ENCODE data around the gene FOXB1. TPM values are rescaled to one million over a fixed set of nuclear protein-coding genes. Genes with fewer than 3 reads are reported as not detected.

Gene FOXB1
- polyA plus RNA-seq, 1 experiment: not detected

GRCh38 chr15:59965741-59966140, 38.4 kb upstream of the FOXB1 start:
- DNase-seq (ENCODE audit: low read depth, low spot score): no peak
- no peak overlapping the region for H3K4me3 ChIP-seq (ENCODE audit: low read depth, low read length)
- no peak for TF ChIP-seq CTCF (IDR thresholded peaks at IDR 0.05; ENCODE audit: low read depth, low read length)
- ChIA-PET CTCF (no interaction called here), POLR2A (no interaction called here)
- H3K27ac ChIP-seq (ENCODE audit: low read depth, low read length): no peak overlapping the region
- no peaks in the 10 kb centered on the region for H3K9me3 ChIP-seq (ENCODE audit: control insufficient read depth, insufficient read depth, low read length)
- no peaks in the 10 kb centered on the region for H3K27me3 ChIP-seq (ENCODE audit: control insufficient read depth, insufficient read depth, low read length)

GRCh38 chr15:59966262-59966661, 37.8 kb upstream of the FOXB1 start:
- POLR2A ChIA-PET: no interaction called here
- CTCF ChIA-PET: no interaction called here
- Histone ChIP-seq H3K4me3 (ENCODE audit: low read depth, low read length) (no peak overlapping the region), H3K9me3 (ENCODE audit: control insufficient read depth, insufficient read depth, low read length) (no peaks in the 10 kb centered on the region), H3K27ac (ENCODE audit: low read depth, low read length) (no peak overlapping the region), H3K27me3 (ENCODE audit: control insufficient read depth, insufficient read depth, low read length) (no peaks in the 10 kb centered on the region)
- no peak for TF ChIP-seq CTCF (IDR thresholded peaks at IDR 0.05; ENCODE audit: low read depth, low read length)
- no peak for DNase-seq (ENCODE audit: low read depth, low spot score)

GRCh38 chr15:59968314-59968713, 35.8 kb upstream of the FOXB1 start:
- no peaks in the 10 kb centered on the region for H3K27me3 ChIP-seq (ENCODE audit: control insufficient read depth, insufficient read depth, low read length)
- ChIA-PET CTCF (no interaction called here), POLR2A (no interaction called here)
- DNase-seq (ENCODE audit: low read depth, low spot score): no peak
- H3K27ac ChIP-seq (ENCODE audit: low read depth, low read length): no peak overlapping the region
- H3K9me3 ChIP-seq (ENCODE audit: control insufficient read depth, insufficient read depth, low read length): no peaks in the 10 kb centered on the region
- H3K4me3 ChIP-seq (ENCODE audit: low read depth, low read length): no peak overlapping the region
- TF ChIP-seq CTCF (IDR thresholded peaks at IDR 0.05; ENCODE audit: low read depth, low read length): no peak

GRCh38 chr15:59972241-59972640, 31.9 kb upstream of the FOXB1 start:
- Histone ChIP-seq H3K9me3 (ENCODE audit: control insufficient read depth, insufficient read depth, low read length) (no peaks in the 10 kb centered on the region), H3K27ac (ENCODE audit: low read depth, low read length) (no peak overlapping the region), H3K27me3 (ENCODE audit: control insufficient read depth, insufficient read depth, low read length) (no peaks in the 10 kb centered on the region), H3K4me3 (ENCODE audit: low read depth, low read length) (no peak overlapping the region)
- DNase-seq (ENCODE audit: low read depth, low spot score): no peak
- POLR2A ChIA-PET: no interaction called here
- CTCF ChIA-PET: interaction anchor here (0.6 kb wide), 1 partner anchor 693 kb away, joined by 3 read pairs; no protein-coding TSS in a partner anchor
- TF ChIP-seq CTCF (IDR thresholded peaks at IDR 0.05; ENCODE audit: low read depth, low read length): no peak

DNA sequence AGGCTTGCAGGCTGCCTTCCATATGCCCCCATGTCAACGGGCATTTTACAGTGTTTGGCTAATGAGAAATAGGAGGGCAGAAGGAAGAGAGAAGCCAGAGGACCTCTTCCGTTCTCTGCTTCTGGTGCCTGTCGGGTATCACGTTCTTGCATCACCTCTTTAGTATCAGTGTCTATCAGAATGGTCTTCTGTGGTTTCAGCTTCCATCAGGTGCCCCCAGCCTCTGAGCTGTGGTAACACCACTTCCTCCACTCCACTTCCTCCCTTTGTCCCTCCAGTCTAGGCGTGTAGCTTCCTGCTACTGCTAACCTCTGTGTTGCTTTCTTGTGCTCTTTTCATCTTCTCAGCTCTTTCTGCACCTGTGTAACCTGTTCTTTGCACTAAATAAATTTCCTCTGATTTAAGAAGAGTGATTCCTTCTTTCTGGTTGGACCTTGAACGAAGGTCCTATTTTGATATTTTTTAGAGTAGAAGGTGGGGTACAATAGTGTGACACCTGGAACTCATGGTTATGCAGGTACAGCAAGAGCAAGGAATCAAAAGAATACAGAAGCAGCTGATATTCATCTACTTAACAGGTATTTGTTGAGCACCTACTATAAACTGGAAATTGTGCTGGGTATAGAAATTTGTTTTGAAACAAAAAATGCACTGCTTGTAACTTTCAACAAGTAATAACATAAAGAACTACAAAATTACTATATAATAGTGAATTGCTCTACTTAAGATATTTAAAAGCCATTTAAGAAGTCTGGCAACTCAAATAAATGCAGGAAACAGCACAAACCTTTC, 27.4 kb upstream of the FOXB1 start:
- Histone ChIP-seq H3K4me3 (ENCODE audit: low read depth, low read length) (no peak overlapping the region), H3K27ac (ENCODE audit: low read depth, low read length) (no peak overlapping the region), H3K27me3 (ENCODE audit: control insufficient read depth, insufficient read depth, low read length) (no peaks in the 10 kb centered on the region), H3K9me3 (ENCODE audit: control insufficient read depth, insufficient read depth, low read length) (no peaks in the 10 kb centered on the region)
- DNase-seq (ENCODE audit: low read depth, low spot score): no peak
- TF ChIP-seq CTCF (IDR thresholded peaks at IDR 0.05; ENCODE audit: low read depth, low read length): no peak
- ChIA-PET CTCF (interaction anchor here (1.0 kb wide), 1 partner anchor 285 kb away, joined by 3 read pairs; no protein-coding TSS in a partner anchor), POLR2A (no interaction called here)

Measured in AG04450 (cell line).